ENCODE data around the gene SLC3A2. TPM values are rescaled to one million over a fixed set of nuclear protein-coding genes. Genes with fewer than 3 reads are reported as not detected.
"Not testable (repeated sequence)": the region's sequence is repeated elsewhere in the genome, so short reads cannot be mapped to it uniquely, and the experiment has no call there.

SLC3A2 gene
- total RNA-seq, 1 donor from 2014 or later = 380 TPM

- Mint-ChIP-seq H3K9me3 (ENCODE audit: low read depth) (peaks cover 7% of the 10 kb centered on the region), H3K27me3 (ENCODE audit: low read depth) (peaks cover 17% of the 10 kb centered on the region), H3K27ac (ENCODE audit: unreplicated experiment) (no peak overlapping the region), H3K4me3 (ENCODE audit: unreplicated experiment) (no peak overlapping the region), H3K36me3 (ENCODE audit: low read depth) (peaks cover 2% of the 10 kb centered on the region), H3K4me1 (ENCODE audit: low read depth) (peaks cover 3% of the 10 kb centered on the region)
- peak; percentile 36 for DNase-seq (ENCODE audit: low spot score)
- no peak for TF ChIP-seq CTCF (IDR thresholded peaks at IDR 0.05)
Measured at GRCh38 chr11:62933285-62933684, 52.6 kb downstream of the SLC3A2 start.

GRCh38 chr11:62933750-62934495 lies 53.2 kb downstream of the SLC3A2 start:
- Mint-ChIP-seq H3K27ac (ENCODE audit: unreplicated experiment) (no peak overlapping the region), H3K27me3 (ENCODE audit: low read depth) (peaks cover 11% of the 10 kb centered on the region), H3K9me3 (ENCODE audit: low read depth) (peaks cover 7% of the 10 kb centered on the region), H3K36me3 (ENCODE audit: low read depth) (no peaks in the 10 kb centered on the region), H3K4me1 (ENCODE audit: low read depth) (peaks cover 3% of the 10 kb centered on the region), H3K4me3 (ENCODE audit: unreplicated experiment) (no peak overlapping the region)
- no peak for TF ChIP-seq CTCF (IDR thresholded peaks at IDR 0.05)
- peak; percentile 54 for DNase-seq (ENCODE audit: low spot score)

- Mint-ChIP-seq H3K27me3 (ENCODE audit: low read depth) (peaks cover 7% of the 10 kb centered on the region), H3K27ac (ENCODE audit: unreplicated experiment) (no peak overlapping the region), H3K36me3 (ENCODE audit: low read depth) (no peaks in the 10 kb centered on the region), H3K9me3 (ENCODE audit: low read depth) (peaks cover 7% of the 10 kb centered on the region), H3K4me1 (ENCODE audit: low read depth) (peaks cover 3% of the 10 kb centered on the region), H3K4me3 (ENCODE audit: unreplicated experiment) (no peak overlapping the region)
- no peak for DNase-seq (ENCODE audit: low spot score)
- TF ChIP-seq CTCF (IDR thresholded peaks at IDR 0.05) = no peak
Measured at GRCh38 chr11:62934496-62934785, 53.7 kb downstream of the SLC3A2 start.

- DNase-seq (ENCODE audit: low spot score); H3K36me3 Mint-ChIP-seq (ENCODE audit: low read depth); H3K9me3 Mint-ChIP-seq (ENCODE audit: low read depth); H3K4me3 Mint-ChIP-seq (ENCODE audit: unreplicated experiment); H3K27ac Mint-ChIP-seq (ENCODE audit: unreplicated experiment); H3K27me3 Mint-ChIP-seq (ENCODE audit: low read depth); H3K4me1 Mint-ChIP-seq (ENCODE audit: low read depth): not testable (repeated sequence)
Measured at GRCh38 chr11:62937528-62937927, 56.8 kb downstream of the SLC3A2 start.

Other genes with a start within 250 kb of the SLC3A2 start
- 348 to 394 TPM (median 359 TPM) in 3 replicates for gene GANAB, start 234.3 kb upstream of the SLC3A2 start, total RNA-seq
- 17.0 to 18.1 TPM (median 17.2 TPM) in 3 replicates for gene INTS5, start 227.6 kb upstream of the SLC3A2 start, total RNA-seq
- gene C11orf98, start 215.7 kb upstream of the SLC3A2 start, total RNA-seq = 39.0 to 61.1 TPM (median 47.5 TPM) in 3 replicates
- gene CSKMT, start 215.6 kb upstream of the SLC3A2 start, total RNA-seq = 7.8 to 8.4 TPM (median 8.4 TPM) in 3 replicates
- 4.8 to 5.7 TPM (median 5.5 TPM) in 3 replicates for gene UQCC3, start 209.2 kb upstream of the SLC3A2 start, total RNA-seq
- gene LBHD1, start 208.6 kb upstream of the SLC3A2 start, total RNA-seq = 2.8 to 8.3 TPM (median 4.2 TPM) in 3 replicates
- 72.0 to 82.2 TPM (median 81.6 TPM) in 3 replicates for gene UBXN1, start 201.8 kb upstream of the SLC3A2 start, total RNA-seq
- gene LRRN4CL, start 191.4 kb upstream of the SLC3A2 start, total RNA-seq = 0.20 to 0.51 TPM (median 0.21 TPM) in 3 replicates
- 36.6 to 76.0 TPM (median 43.2 TPM) in 3 replicates for gene BSCL2, start 173.5 kb upstream of the SLC3A2 start, total RNA-seq
- gene GNG3, start 173.2 kb upstream of the SLC3A2 start, total RNA-seq = not detected in 3 replicates
- gene HNRNPUL2, start 153.4 kb upstream of the SLC3A2 start, total RNA-seq = 43.6 to 53.8 TPM (median 45.6 TPM) in 3 replicates
- 33.0 to 36.8 TPM (median 36.7 TPM) in 3 replicates for gene TTC9C, start 152.4 kb upstream of the SLC3A2 start, total RNA-seq
- 10.2 to 13.0 TPM (median 11.3 TPM) in 3 replicates for gene ZBTB3, start 126.7 kb upstream of the SLC3A2 start, total RNA-seq
- 75.9 to 77.8 TPM (median 77.0 TPM) in 3 replicates for gene POLR2G, start 119.3 kb upstream of the SLC3A2 start, total RNA-seq
- 18.8 to 31.0 TPM (median 21.4 TPM) in 3 replicates for gene TAF6L, start 109.5 kb upstream of the SLC3A2 start, total RNA-seq
- gene TMEM179B, start 93.5 kb upstream of the SLC3A2 start, total RNA-seq = 29.4 to 44.9 TPM (median 35.1 TPM) in 3 replicates
- 11.4 to 16.2 TPM (median 14.7 TPM) in 3 replicates for gene TMEM223, start 88.9 kb upstream of the SLC3A2 start, total RNA-seq
- 51.3 to 69.5 TPM (median 52.4 TPM) in 3 replicates for gene NXF1, start 75.5 kb upstream of the SLC3A2 start, total RNA-seq
- gene STX5, start 48.8 kb upstream of the SLC3A2 start, total RNA-seq = 44.0 to 52.2 TPM (median 45.5 TPM) in 3 replicates
- gene TEX54, start 48.1 kb upstream of the SLC3A2 start, total RNA-seq = 0.65 TPM in 1 of 3 replicates, not detected in the others
- 26.4 to 27.9 TPM (median 27.3 TPM) in 3 replicates for gene WDR74, start 41.3 kb upstream of the SLC3A2 start, total RNA-seq
- gene CHRM1, start 40.5 kb downstream of the SLC3A2 start, total RNA-seq = not detected in 3 replicates
- not detected in 3 replicates for gene SLC22A6, start 104.1 kb downstream of the SLC3A2 start, total RNA-seq
- gene SLC22A8, start 134.9 kb downstream of the SLC3A2 start, total RNA-seq = not detected in 3 replicates

Measured in chondrocyte (in vitro differentiated cells).